ENCODE data around the gene AKAP7.

DNA sequence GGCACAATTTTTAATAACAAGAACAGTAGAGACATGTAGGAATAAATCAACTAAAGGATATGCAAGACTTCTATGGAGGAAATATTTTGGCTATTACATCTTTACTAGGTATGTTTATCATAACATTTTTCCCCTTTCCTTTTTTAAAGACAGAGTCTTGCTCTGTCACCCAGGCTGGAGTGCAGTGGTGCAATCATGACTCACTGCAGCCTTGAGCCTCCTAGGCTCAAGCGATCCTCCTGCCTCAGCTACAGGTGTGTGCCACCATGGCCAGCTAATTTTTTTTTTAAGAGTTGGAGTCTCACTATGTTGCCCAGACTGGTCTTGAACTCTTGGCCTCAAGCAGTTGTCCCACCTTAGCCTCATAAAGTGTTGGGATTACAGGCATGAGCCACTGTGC is 37.0 kb downstream of the AKAP7 start:
- TF ChIP-seq, protein P1, sequence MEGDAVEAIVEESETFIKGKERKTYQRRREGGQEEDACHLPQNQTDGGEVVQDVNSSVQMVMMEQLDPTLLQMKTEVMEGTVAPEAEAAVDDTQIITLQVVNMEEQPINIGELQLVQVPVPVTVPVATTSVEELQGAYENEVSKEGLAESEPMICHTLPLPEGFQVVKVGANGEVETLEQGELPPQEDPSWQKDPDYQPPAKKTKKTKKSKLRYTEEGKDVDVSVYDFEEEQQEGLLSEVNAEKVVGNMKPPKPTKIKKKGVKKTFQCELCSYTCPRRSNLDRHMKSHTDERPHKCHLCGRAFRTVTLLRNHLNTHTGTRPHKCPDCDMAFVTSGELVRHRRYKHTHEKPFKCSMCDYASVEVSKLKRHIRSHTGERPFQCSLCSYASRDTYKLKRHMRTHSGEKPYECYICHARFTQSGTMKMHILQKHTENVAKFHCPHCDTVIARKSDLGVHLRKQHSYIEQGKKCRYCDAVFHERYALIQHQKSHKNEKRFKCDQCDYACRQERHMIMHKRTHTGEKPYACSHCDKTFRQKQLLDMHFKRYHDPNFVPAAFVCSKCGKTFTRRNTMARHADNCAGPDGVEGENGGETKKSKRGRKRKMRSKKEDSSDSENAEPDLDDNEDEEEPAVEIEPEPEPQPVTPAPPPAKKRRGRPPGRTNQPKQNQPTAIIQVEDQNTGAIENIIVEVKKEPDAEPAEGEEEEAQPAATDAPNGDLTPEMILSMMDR (IDR thresholded peaks at IDR 0.05): no peak
- TF ChIP-seq POLR2A (IDR thresholded peaks at IDR 0.05): no peak

All from suprapubic skin (tissue), 3 donors.